ENCODE results near the gene ZNF385B.

Gene ZNF385B

DNA sequence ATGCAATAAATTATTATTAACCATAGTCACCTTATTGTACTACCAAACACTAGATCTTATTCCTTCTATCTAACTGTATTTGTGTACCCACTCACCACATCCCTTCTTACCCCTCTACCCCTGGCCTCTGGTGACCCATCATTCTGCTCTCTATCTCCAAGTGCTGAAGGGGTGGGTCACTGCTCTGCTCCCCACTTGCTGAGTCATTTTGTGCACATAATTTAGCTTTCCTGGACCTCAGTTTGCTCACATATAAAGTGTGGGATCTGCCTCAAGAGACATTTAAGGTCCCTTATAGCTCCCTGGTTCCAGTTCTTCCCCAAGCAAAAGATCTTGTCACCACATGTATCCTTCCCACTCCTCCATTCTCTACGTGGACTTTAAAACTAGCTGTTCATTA lies 169.4 kb downstream of the ZNF385B start:
- CTCF ChIA-PET: interaction anchor here (0.5 kb wide), 1 partner anchor 1272 kb away, joined by 3 read pairs; no protein-coding TSS in a partner anchor
- TF ChIP-seq ZNF791 (tag by site-specific recombination; IDR thresholded peaks at IDR 0.05) (no peak), ZNF146 (tag by site-specific recombination; IDR thresholded peaks at IDR 0.05) (no peak), PRDM1 (tag by site-specific recombination; IDR thresholded peaks at IDR 0.05) (no peak), SP7 (tag by site-specific recombination; IDR thresholded peaks at IDR 0.05) (no peak), ZNF768 (tag by site-specific recombination; IDR thresholded peaks at IDR 0.05) (no peak), ZNF37A (tag by site-specific recombination; IDR thresholded peaks at IDR 0.05) (no peak), ZNF121 (tag by site-specific recombination; IDR thresholded peaks at IDR 0.05) (no peak), ZNF16 (tag by site-specific recombination; IDR thresholded peaks at IDR 0.05; ENCODE audit: low read depth) (no peak), ZNF530 (tag by site-specific recombination; IDR thresholded peaks at IDR 0.05; ENCODE audit: low read depth) (no peak)
- TF ChIP-seq, protein P1, sequence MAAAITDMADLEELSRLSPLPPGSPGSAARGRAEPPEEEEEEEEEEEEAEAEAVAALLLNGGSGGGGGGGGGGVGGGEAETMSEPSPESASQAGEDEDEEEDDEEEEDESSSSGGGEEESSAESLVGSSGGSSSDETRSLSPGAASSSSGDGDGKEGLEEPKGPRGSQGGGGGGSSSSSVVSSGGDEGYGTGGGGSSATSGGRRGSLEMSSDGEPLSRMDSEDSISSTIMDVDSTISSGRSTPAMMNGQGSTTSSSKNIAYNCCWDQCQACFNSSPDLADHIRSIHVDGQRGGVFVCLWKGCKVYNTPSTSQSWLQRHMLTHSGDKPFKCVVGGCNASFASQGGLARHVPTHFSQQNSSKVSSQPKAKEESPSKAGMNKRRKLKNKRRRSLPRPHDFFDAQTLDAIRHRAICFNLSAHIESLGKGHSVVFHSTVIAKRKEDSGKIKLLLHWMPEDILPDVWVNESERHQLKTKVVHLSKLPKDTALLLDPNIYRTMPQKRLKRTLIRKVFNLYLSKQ (tag by site-specific recombination; IDR thresholded peaks at IDR 0.05; ENCODE audit: borderline replicate concordance): no peak
- Histone ChIP-seq H3K36me3 (ENCODE audit: control insufficient read depth in 2 of 2, insufficient read depth in 1 of 2, low read length in 2 of 2) (no peaks in the 10 kb centered on the region), H3K4me1 (ENCODE audit: control insufficient read depth, insufficient read depth, low read length) (no peaks in the 10 kb centered on the region), H3K27ac (ENCODE audit: extremely low read depth, low read depth, low read length) (no peak overlapping the region), H3K9me3 (ENCODE audit: control insufficient read depth, insufficient read depth, low read depth, low read length) (no peaks in the 10 kb centered on the region), H3K4me3 (ENCODE audit: low read depth, low read length) (no peak overlapping the region)
- POLR2A ChIA-PET: no interaction called here

- Histone ChIP-seq H3K4me1 (ENCODE audit: control insufficient read depth, insufficient read depth, low read length) (no peaks in the 10 kb centered on the region), H3K27ac (ENCODE audit: extremely low read depth, low read depth, low read length) (no peak overlapping the region), H3K36me3 (ENCODE audit: control insufficient read depth in 2 of 2, insufficient read depth in 1 of 2, low read length in 2 of 2) (no peaks in the 10 kb centered on the region), H3K9me3 (ENCODE audit: control insufficient read depth, insufficient read depth, low read depth, low read length) (no peaks in the 10 kb centered on the region), H3K4me3 (ENCODE audit: low read depth, low read length) (no peak overlapping the region)
- TF ChIP-seq ZNF830 (tag by site-specific recombination; IDR thresholded peaks at IDR 0.05; ENCODE audit: low read depth): no peak
- ChIA-PET CTCF (no interaction called here), POLR2A (no interaction called here)
Observed at GRCh38 chr2:179691235-179691634, 170.2 kb downstream of the ZNF385B start.

- Histone ChIP-seq H3K27ac (ENCODE audit: extremely low read depth, low read depth, low read length) (no peak overlapping the region), H3K4me1 (ENCODE audit: control insufficient read depth, insufficient read depth, low read length) (no peaks in the 10 kb centered on the region), H3K36me3 (ENCODE audit: control insufficient read depth in 2 of 2, insufficient read depth in 1 of 2, low read length in 2 of 2) (no peaks in the 10 kb centered on the region), H3K9me3 (ENCODE audit: control insufficient read depth, insufficient read depth, low read depth, low read length) (no peaks in the 10 kb centered on the region), H3K4me3 (ENCODE audit: low read depth, low read length) (no peak overlapping the region)
- TF ChIP-seq ZNF155 (tag by site-specific recombination; IDR thresholded peaks at IDR 0.05) (no peak), ZNF561 (tag by site-specific recombination; IDR thresholded peaks at IDR 0.05; ENCODE audit: borderline replicate concordance) (no peak), ZNF830 (tag by site-specific recombination; IDR thresholded peaks at IDR 0.05; ENCODE audit: low read depth) (no peak), PRDM4 (tag by site-specific recombination; IDR thresholded peaks at IDR 0.05) (no peak), ZNF76 (tag by site-specific recombination; IDR thresholded peaks at IDR 0.05; ENCODE audit: borderline replicate concordance, low read depth) (no peak), TCF7L2 (IDR thresholded peaks at IDR 0.05; ENCODE audit: borderline replicate concordance, low read depth, low read length) (no peak), GLI4 (tag by site-specific recombination; IDR thresholded peaks at IDR 0.05) (no peak), REPIN1 (tag by site-specific recombination; IDR thresholded peaks at IDR 0.05; ENCODE audit: low read depth) (no peak), ZNF341 (tag by site-specific recombination; IDR thresholded peaks at IDR 0.05; ENCODE audit: low read depth) (no peak), ZNF266 (tag by site-specific recombination; IDR thresholded peaks at IDR 0.05; ENCODE audit: low read depth) (no peak), ZSCAN5A (tag by site-specific recombination; IDR thresholded peaks at IDR 0.05) (no peak), ZNF19 (tag by site-specific recombination; IDR thresholded peaks at IDR 0.05; ENCODE audit: low read depth) (no peak), ZNF394 (tag by site-specific recombination; IDR thresholded peaks at IDR 0.05; ENCODE audit: borderline replicate concordance) (no peak)
- POLR2A ChIA-PET: no interaction called here
- CTCF ChIA-PET: no interaction called here
Observed at GRCh38 chr2:179686718-179687342, 174.6 kb downstream of the ZNF385B start.
